Uterus (tissue), 4 donors: Measurements from ENCODE around the gene KDM2B. TPM values are rescaled to one million over a fixed set of nuclear protein-coding genes. Genes with fewer than 3 reads are reported as not detected.

Source experiments
- DNase-seq, 2 donors: peaks; one replicate each; pipeline ENCODE4 v3.0.0-alpha.2; 2019 to 2020
- H3K27ac ChIP-seq, 2 donors: fragments of 200-600 bp; sonication (generic); 1 replicate in 1 of 2; 2 replicates in 1 of 2; pipeline ENCODE4 v1.5.1; 2016 to 2018
- H3K27me3 ChIP-seq, 2 donors: fragments of 200-600 bp; sonication (generic); one replicate each; pipeline ENCODE4 v1.5.1; 2018 to 2019; ENCODE audit warnings: control low read depth in 1 of 2
- H3K36me3 ChIP-seq, 2 donors: fragments of 200-600 bp; sonication (generic); one replicate each; pipeline ENCODE4 v1.5.1; 2019; ENCODE audit warnings: control low read depth in 1 of 2
- H3K4me1 ChIP-seq, 2 donors: fragments of 200-600 bp; sonication (generic); one replicate each; pipeline ENCODE4 v1.5.1; 2018 to 2019; ENCODE audit warnings: control low read depth in 1 of 2
- H3K4me3 ChIP-seq, 2 donors: fragments of 200-600 bp; sonication (generic); 1 replicate in 1 of 2; 2 replicates in 1 of 2; pipeline ENCODE4 v1.5.1; 2018 to 2019; ENCODE audit warnings: mild to moderate bottlenecking in 1 of 2
- H3K9me3 ChIP-seq, 2 donors: fragments of 200-600 bp; sonication (generic); one replicate each; pipeline ENCODE4 v1.5.1; 2019; ENCODE audit warnings: control low read depth in 1 of 2
- POLR2A ChIP-seq, 2 donors: fragments of 450-650 bp; IDR thresholded peaks; one replicate each; pipeline ENCODE4 v1.6.1; 2016; ENCODE audit warnings: antibody characterized with exemption in 2 of 2, mild to moderate bottlenecking in 1 of 2, moderate library complexity in 1 of 2
- intact Hi-C: fragments of 100-400 bp; cut with DNase I; formaldehyde crosslinking; loops from one replicate; pipeline ENCODE4 v1.15.1; 2023; ENCODE audit warnings: low total_unique reads
- total RNA-seq, 4 donors: library from RNA; depleted of rRNA in 3 of 4; stranded (reverse); fragments of >200 nt in 3 of 4; gene quantifications; one replicate each; pipeline versions ENCODE4 v1.1.0 to v1.2.4, GENCODE V29; 2014 to 2023
- TF ChIP-seq, protein P1 (sequence below), 4 experiments: fragments of 200-600 bp in 2 of 4; fragments of 450-650 bp in 2 of 4; sonication (generic) in 2 of 4; IDR thresholded peaks; one replicate each; pipeline ENCODE4 v1.5.1; 2016 to 2019; ENCODE audit warnings: antibody characterized with exemption in 4 of 4, mild to moderate bottlenecking in 2 of 4, moderate library complexity in 1 of 4
- donor health status: DM: yes; HTN: yes; CAD: no.

The KDM2B gene
- total RNA-seq, 4 donors from 2014 or later: 6.1 to 78.0 (median 19.8) TPM

DNA sequence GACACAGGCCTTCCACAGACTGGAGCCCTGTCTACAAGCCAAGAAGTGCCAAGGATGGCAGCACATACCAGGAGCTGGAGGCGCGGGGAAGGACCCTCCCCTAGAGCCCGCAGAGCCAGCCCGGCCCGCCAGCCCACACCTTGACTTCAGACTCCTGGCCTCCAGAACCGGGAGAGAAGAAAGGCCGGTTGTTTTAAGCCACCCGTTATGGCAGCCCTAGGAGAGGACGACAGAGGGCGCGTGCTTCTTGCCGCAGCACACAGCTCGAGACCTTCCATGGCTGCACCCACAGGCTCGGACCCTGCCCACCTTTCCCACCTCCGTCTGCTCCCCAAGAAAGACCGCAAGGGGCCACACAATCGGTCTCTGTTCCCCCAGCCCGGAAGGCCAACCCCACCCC, 127.2 kb downstream of the KDM2B start:
- Histone ChIP-seq H3K4me3 (no peak overlapping the region), H3K27me3 (no peaks in the 10 kb centered on the region), H3K27ac (no peak overlapping the region), H3K36me3 (no peaks in the 10 kb centered on the region), H3K9me3 (no peaks in the 10 kb centered on the region), H3K4me1 (no peaks in the 10 kb centered on the region)
- DNase-seq: no peak
- TF ChIP-seq, protein P1, sequence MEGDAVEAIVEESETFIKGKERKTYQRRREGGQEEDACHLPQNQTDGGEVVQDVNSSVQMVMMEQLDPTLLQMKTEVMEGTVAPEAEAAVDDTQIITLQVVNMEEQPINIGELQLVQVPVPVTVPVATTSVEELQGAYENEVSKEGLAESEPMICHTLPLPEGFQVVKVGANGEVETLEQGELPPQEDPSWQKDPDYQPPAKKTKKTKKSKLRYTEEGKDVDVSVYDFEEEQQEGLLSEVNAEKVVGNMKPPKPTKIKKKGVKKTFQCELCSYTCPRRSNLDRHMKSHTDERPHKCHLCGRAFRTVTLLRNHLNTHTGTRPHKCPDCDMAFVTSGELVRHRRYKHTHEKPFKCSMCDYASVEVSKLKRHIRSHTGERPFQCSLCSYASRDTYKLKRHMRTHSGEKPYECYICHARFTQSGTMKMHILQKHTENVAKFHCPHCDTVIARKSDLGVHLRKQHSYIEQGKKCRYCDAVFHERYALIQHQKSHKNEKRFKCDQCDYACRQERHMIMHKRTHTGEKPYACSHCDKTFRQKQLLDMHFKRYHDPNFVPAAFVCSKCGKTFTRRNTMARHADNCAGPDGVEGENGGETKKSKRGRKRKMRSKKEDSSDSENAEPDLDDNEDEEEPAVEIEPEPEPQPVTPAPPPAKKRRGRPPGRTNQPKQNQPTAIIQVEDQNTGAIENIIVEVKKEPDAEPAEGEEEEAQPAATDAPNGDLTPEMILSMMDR (IDR thresholded peaks at IDR 0.05): no peak
- TF ChIP-seq POLR2A (IDR thresholded peaks at IDR 0.05): no peak
- intact Hi-C loops: no loop called here

DNA sequence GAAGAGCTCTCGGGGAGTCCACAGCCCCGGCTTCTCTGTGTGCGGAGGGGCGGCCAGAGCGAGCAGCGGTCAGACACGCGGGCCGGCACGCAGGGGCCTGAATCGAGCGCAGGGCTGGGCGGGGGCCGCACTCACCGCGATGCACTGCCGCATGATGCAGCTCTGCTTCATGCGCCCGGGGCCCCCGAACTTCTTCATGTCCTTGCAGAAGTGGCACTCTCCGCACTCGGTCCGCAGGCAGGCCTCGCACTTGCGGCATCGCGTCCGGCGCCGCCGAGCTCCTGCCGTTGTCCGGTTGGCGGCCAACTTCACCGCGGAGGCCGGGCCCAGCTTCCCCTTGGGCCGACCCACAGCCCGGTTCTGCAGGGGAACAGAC, 127.8 kb downstream of the KDM2B start:
- no peak for DNase-seq
- TF ChIP-seq, protein P1 (IDR thresholded peaks at IDR 0.05): no peak
- TF ChIP-seq POLR2A (IDR thresholded peaks at IDR 0.05): no peak
- Histone ChIP-seq H3K4me1 (no peaks in the 10 kb centered on the region), H3K9me3 (no peaks in the 10 kb centered on the region), H3K4me3 (no peak overlapping the region), H3K36me3 (no peaks in the 10 kb centered on the region), H3K27ac (peak overlapping the region; percentile 73 to 82), H3K27me3 (no peaks in the 10 kb centered on the region)
- intact Hi-C loops: no loop called here

- DNase-seq: peak; percentile 38 to 45
- Histone ChIP-seq H3K4me3 (peak overlapping the region; percentile 21 to 28), H3K27ac (peak overlapping the region; percentile 73 to 82), H3K27me3 (no peaks in the 10 kb centered on the region), H3K36me3 (no peaks in the 10 kb centered on the region), H3K4me1 (no peaks in the 10 kb centered on the region), H3K9me3 (no peaks in the 10 kb centered on the region)
- intact Hi-C loops: no loop called here
- TF ChIP-seq POLR2A (IDR thresholded peaks at IDR 0.05): no peak
- TF ChIP-seq, protein P1 (IDR thresholded peaks at IDR 0.05): no peak
These were observed 128.4 kb downstream of the KDM2B start for GRCh38 chr12:121452340-121452984.

DNA sequence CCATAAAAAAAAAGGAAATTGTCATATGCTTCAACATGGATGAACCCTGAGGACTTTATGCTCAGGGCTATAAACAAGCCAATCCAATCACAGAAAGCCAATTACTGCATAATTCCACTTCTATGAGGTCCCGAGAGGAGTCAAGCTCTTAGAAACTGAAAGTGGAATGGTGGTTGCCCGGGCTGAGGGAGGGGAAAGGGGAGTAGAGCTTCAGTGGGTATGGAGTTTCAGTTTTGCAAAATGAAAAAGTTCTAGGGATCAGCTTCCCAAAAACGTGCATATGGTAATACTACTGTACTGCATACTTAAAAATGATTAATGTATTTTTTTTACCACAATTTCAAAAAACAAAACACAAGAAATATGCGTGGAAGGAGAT, 128.9 kb downstream of the KDM2B start:
- no peak for DNase-seq
- H3K9me3 ChIP-seq: no peaks in the 10 kb centered on the region
- peak overlapping the region; percentile 73 to 82 for H3K27ac ChIP-seq
- intact Hi-C loops: no loop called here
- H3K36me3 ChIP-seq: no peaks in the 10 kb centered on the region
- no peaks in the 10 kb centered on the region for H3K27me3 ChIP-seq
- TF ChIP-seq, protein P1 (IDR thresholded peaks at IDR 0.05): no peak
- TF ChIP-seq POLR2A (IDR thresholded peaks at IDR 0.05): no peak
- H3K4me1 ChIP-seq: no peaks in the 10 kb centered on the region
- H3K4me3 ChIP-seq: peak overlapping the region; percentile 21 to 28

GRCh38 chr12:121448771-121449315, 132.0 kb downstream of the KDM2B start:
- no peak overlapping the region for H3K4me3 ChIP-seq
- intact Hi-C loops: no loop called here
- no peak for TF ChIP-seq POLR2A (IDR thresholded peaks at IDR 0.05)
- TF ChIP-seq, protein P1 (IDR thresholded peaks at IDR 0.05): no peak
- no peaks in the 10 kb centered on the region for H3K4me1 ChIP-seq
- H3K27me3 ChIP-seq: no peaks in the 10 kb centered on the region
- no peaks in the 10 kb centered on the region for H3K36me3 ChIP-seq
- no peaks in the 10 kb centered on the region for H3K9me3 ChIP-seq
- no peak for DNase-seq
- no peak overlapping the region for H3K27ac ChIP-seq
